ENCODE measurements around the gene ZFP92.

Gene ZFP92

GRCh38 chrX:153456161-153456560 is 44.9 kb downstream of the ZFP92 start:
- no peak for DNase-seq (ENCODE audit: low spot score)

GRCh38 chrX:153456704-153457103 is 45.4 kb downstream of the ZFP92 start:
- DNase-seq (ENCODE audit: low spot score) = no peak

- no peak for DNase-seq (ENCODE audit: low spot score)
Observed at GRCh38 chrX:153457136-153457825, 46.0 kb downstream of the ZFP92 start.

- no peak for DNase-seq (ENCODE audit: low spot score)
Observed at GRCh38 chrX:153457827-153458466, 46.7 kb downstream of the ZFP92 start.

GRCh38 chrX:153458476-153458875 is 47.2 kb downstream of the ZFP92 start:
- no peak for DNase-seq (ENCODE audit: low spot score)

- DNase-seq (ENCODE audit: low spot score) = no peak
Observed at GRCh38 chrX:153459986-153460385, 48.7 kb downstream of the ZFP92 start.

- peak; percentile 30 for DNase-seq (ENCODE audit: low spot score)
Observed at GRCh38 chrX:153460826-153461225, 49.6 kb downstream of the ZFP92 start.

Data from hematopoietic multipotent progenitor cell treated with erythropoietin and hydrocortisone succinate and interleukin-3 and kit ligand, for 17 days (in vitro differentiated cells).